HG03571 (cell line): ENCODE data around the gene GABBR2.

Source experiments
- ATAC-seq: cut with Tn5 transposase; IDR thresholded peaks from one replicate; pipeline ENCODE4 v1.9.1; 2021; ENCODE audit not compliant: unreplicated experiment

Gene GABBR2

GRCh38 chr9:98412101-98412842 lies 296.5 kb downstream of the GABBR2 start:
- no peak for ATAC-seq

GRCh38 chr9:98410185-98410697 lies 298.5 kb downstream of the GABBR2 start:
- ATAC-seq, result no peak

- no peak for ATAC-seq
These were observed 299.0 kb downstream of the GABBR2 start for GRCh38 chr9:98409719-98410118.

- ATAC-seq, result no peak
These were observed 302.3 kb downstream of the GABBR2 start for GRCh38 chr9:98406469-98406868.

- ATAC-seq, result no peak
These were observed 304.5 kb downstream of the GABBR2 start for GRCh38 chr9:98404237-98404636.

- no peak for ATAC-seq
These were observed 305.0 kb downstream of the GABBR2 start for GRCh38 chr9:98403715-98404114.

GRCh38 chr9:98402019-98402840 lies 306.5 kb downstream of the GABBR2 start:
- no peak for ATAC-seq

- no peak for ATAC-seq
These were observed 307.4 kb downstream of the GABBR2 start for GRCh38 chr9:98401140-98402018.

- ATAC-seq, result no peak
These were observed 308.6 kb downstream of the GABBR2 start for GRCh38 chr9:98399950-98400683.

GRCh38 chr9:98396656-98397055 lies 312.1 kb downstream of the GABBR2 start:
- no peak for ATAC-seq

- ATAC-seq, result no peak
These were observed 312.5 kb downstream of the GABBR2 start for GRCh38 chr9:98396236-98396635.

GRCh38 chr9:98391867-98392266 lies 316.9 kb downstream of the GABBR2 start:
- ATAC-seq, result no peak

GRCh38 chr9:98391406-98391805 lies 317.3 kb downstream of the GABBR2 start:
- no peak for ATAC-seq

GRCh38 chr9:98385751-98386150 lies 323.0 kb downstream of the GABBR2 start:
- no peak for ATAC-seq

GRCh38 chr9:98383758-98384157 lies 325.0 kb downstream of the GABBR2 start:
- no peak for ATAC-seq

- ATAC-seq, result no peak
These were observed 327.2 kb downstream of the GABBR2 start for GRCh38 chr9:98381311-98382103.

- ATAC-seq, result no peak
These were observed 328.6 kb downstream of the GABBR2 start for GRCh38 chr9:98380065-98380681.

- no peak for ATAC-seq
These were observed 329.2 kb downstream of the GABBR2 start for GRCh38 chr9:98379572-98379971.

GRCh38 chr9:98378794-98379193 lies 329.9 kb downstream of the GABBR2 start:
- ATAC-seq, result no peak
